GM12891 (cell line): ENCODE results near the gene FRZB.
"Not testable (repeated sequence)": the region's sequence is repeated elsewhere in the genome, so short reads cannot be mapped to it uniquely, and the experiment has no call there.

ENCODE experiments used
- DNase-seq: peaks from one replicate; pipeline ENCODE4 v3.0.0; 2011; ENCODE audit warnings: low spot score; ENCODE audit not compliant: insufficient read length
- FAIRE-seq: peaks from 2 replicates; lab custom pipeline; 2011; peaks lifted over from hg19 to GRCh38; lab: Jason Lieb, UNC
- PAX5 ChIP-seq: IDR thresholded peaks from 2 replicates; pipeline ENCODE4 v1.6.1; 2011; ENCODE audit warnings: low read length, moderate library complexity, mild to moderate bottlenecking; ENCODE audit not compliant: insufficient read depth, severe bottlenecking
- POLR2A ChIP-seq: IDR thresholded peaks from 2 replicates; pipeline ENCODE4 v1.6.1; 2011; ENCODE audit warnings: low read depth, low read length, control low read depth
- POLR2AphosphoS5 ChIP-seq: IDR thresholded peaks from 2 replicates; pipeline ENCODE4 v1.6.1; 2011; ENCODE audit warnings: low read depth, low read length, control low read depth
- POU2F2 ChIP-seq: IDR thresholded peaks from 2 replicates; pipeline ENCODE4 v1.6.1; 2011; ENCODE audit warnings: low read depth, mild to moderate bottlenecking, control low read depth, low read length, moderate library complexity
- SPI1 ChIP-seq: IDR thresholded peaks from 2 replicates; pipeline ENCODE4 v1.6.1; 2011; ENCODE audit warnings: low read depth, low read length, control low read depth
- TAF1 ChIP-seq: IDR thresholded peaks from 2 replicates; pipeline ENCODE4 v1.6.1; 2011; ENCODE audit warnings: low read depth, low read length, control low read depth

Gene FRZB

DNA sequence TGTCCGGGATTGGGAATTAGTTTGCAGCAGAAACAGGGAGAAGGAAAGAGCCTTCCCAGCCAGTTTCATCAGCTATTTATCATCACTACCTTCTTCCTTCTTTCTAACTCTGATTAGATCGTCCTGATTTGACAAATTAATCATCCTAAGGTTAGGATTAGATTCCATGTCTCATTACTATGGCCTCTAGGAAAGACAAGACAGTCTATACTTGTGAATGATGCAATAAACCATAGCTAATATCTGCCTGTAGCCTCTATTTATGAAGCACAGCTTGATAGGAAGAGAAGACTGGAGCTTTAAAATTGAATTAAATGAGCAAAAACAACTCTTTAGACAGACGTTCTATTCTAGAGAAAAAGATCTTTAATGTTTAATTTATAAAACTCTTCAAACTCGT is 25.2 kb upstream of the FRZB start:
- TF ChIP-seq PAX5: no peak
- no peak for TF ChIP-seq TAF1
- TF ChIP-seq POLR2AphosphoS5: no peak
- no peak for TF ChIP-seq SPI1
- no peak for TF ChIP-seq POLR2A
- TF ChIP-seq POU2F2: no peak
- DNase-seq (no peak), FAIRE-seq (no peak)

DNA sequence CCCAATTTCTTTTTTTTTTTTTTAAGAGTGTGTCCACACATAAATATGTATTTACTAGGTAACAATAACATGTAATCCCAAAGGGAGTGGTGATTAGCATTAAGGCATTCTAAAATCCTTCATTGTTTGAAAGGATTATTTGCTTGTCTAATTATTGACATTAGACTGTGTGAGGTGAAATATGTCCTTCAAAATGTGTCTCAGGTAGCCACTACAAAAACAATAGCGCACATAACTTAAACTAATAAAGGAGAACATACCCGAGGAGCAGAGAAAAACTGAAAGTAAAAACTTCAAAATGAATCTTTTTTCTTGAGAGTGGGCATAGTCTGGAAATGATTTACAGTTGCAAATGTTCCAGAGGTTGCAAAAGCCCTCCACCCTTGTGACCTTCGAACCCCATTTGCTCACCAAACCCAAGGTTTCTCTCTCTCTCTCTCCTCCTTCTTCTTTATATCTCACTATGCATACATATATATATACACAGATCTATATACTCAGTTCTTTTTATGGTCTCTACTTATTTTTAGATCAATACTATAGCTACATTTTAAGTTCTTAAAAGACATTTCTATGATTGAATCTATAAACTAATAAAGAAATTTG is 24.4 kb upstream of the FRZB start:
- TF ChIP-seq POLR2A (no peak), PAX5 (no peak), POU2F2 (no peak)
- DNase-seq (no peak), FAIRE-seq (no peak)

DNA sequence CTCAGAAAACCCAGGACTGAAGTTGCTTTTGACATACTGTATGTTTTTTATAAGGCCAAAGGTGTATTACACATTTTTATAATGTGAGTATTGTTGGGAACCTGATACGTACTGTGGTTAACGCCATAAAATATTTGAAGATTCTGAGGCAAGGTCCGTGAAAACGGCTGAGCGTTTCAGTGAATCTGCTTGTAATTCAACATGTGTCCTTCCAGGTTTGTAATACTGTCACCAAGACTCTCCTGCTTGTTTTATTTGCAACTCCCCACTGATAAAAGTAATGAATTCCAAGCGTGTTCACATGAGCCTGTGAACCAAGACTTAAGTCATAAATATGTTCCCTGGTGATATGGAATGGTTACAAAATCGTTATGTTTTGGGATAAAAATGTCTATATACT is 23.9 kb upstream of the FRZB start:
- no peak for TF ChIP-seq POU2F2
- TF ChIP-seq POLR2A: no peak
- no peak for TF ChIP-seq TAF1
- TF ChIP-seq PAX5: no peak
- TF ChIP-seq POLR2AphosphoS5: no peak
- no peak for TF ChIP-seq SPI1
- DNase-seq (no peak), FAIRE-seq (no peak)

DNA sequence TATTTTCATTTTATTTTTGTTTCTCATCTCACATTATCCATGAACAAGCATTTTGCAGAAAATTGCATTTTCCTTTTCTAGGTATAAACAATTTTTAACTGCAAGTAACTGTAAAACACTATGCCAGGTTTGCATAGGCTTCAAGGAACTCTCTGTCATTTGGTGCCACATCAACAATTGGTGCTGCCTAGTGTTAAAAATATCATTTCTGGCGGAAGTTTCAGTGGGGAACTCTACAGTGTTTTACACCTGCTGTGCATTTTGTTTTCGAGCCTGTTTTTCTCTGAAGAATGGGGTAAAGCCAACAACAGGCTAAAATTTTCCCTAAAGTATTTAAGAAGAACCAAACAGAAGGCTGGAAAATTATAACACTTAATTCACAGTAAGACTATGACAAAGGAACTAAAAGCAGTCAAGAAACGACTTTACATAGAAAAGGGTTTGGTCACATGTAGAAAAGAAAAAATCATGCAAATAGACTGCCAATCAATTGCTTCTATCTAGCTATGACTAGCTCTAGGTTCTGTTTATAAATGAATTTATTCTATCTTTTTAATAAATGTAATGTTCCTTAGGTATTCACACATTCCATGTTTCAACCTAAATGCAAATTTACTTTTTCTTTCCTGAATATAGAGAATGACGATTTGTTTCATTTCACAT is 21.4 kb upstream of the FRZB start:
- no peak for TF ChIP-seq TAF1
- no peak for TF ChIP-seq PAX5
- no peak for TF ChIP-seq POU2F2
- no peak for TF ChIP-seq SPI1
- no peak for TF ChIP-seq POLR2AphosphoS5
- TF ChIP-seq POLR2A: no peak

DNA sequence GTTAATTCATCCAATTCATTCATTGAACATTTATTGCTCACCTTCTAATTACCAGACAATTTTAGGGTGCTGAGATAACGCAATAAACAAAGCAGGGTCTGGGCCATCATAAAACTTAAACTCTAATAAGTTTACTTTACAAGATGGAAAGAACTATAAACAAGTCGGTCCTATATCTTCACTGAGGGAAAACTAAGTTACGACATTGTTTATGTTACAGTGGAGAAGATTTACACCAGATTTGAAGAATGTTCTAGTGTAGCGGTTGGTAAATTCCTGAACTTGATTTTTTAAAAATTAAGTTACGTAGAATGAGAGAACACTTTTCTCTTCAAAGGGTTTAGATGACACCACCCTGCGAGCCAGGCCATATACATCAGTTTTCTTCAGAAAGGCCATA is 20.7 kb upstream of the FRZB start:
- FAIRE-seq: no peak
- TF ChIP-seq PAX5: no peak
- no peak for TF ChIP-seq POLR2AphosphoS5
- TF ChIP-seq POU2F2: no peak
- TF ChIP-seq TAF1: no peak
- TF ChIP-seq SPI1: no peak
- TF ChIP-seq POLR2A: no peak
- no peak for DNase-seq

More for the DNA sequence above, 21.4 kb upstream of the FRZB start:
- DNase-seq (no peak), FAIRE-seq (no peak)

DNA sequence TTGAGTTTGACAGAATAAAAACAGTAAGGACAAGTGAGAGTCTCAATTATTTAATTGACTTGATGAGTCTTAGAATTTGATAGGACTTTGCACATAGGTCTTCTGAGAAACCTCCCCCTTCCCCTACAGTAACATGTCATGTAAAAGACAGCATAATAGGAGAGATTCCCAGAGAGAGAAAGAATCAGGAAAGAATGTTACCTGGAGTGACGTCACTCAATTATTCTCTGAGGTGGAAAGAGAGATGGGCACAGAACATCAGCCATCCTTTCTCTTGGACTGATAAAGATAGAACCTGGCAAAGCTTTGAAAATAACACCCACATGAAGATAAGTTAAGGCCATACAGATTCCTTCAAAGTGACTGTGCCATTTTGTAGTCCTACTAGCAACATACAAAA is 19.3 kb upstream of the FRZB start:
- TF ChIP-seq TAF1 (no peak), POLR2A (no peak), POU2F2 (no peak), POLR2AphosphoS5 (no peak), PAX5 (no peak), SPI1 (no peak)
- no peak for FAIRE-seq
- no peak for DNase-seq

DNA sequence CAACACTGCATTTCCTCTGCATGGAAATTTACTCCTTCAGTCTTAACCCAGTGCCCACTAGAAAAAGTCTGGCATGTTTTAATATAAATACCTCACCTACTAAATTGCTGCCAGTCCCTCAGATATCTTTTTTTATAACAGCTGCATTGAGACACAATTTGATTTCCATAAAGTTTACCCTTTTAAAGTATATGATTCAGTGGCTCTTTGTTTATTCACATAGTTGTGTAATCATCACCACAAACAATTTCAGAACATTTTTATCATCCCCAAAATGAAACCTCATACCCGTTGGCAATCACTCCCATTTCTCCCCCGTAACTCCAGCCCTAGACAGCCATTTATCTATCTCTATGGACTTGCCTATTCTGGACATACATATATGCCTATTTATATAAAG is 17.0 kb upstream of the FRZB start:
- FAIRE-seq (no peak), DNase-seq (no peak)
- TF ChIP-seq TAF1 (no peak), SPI1 (no peak), POLR2A (no peak), POU2F2 (no peak), PAX5 (no peak), POLR2AphosphoS5 (no peak)

DNA sequence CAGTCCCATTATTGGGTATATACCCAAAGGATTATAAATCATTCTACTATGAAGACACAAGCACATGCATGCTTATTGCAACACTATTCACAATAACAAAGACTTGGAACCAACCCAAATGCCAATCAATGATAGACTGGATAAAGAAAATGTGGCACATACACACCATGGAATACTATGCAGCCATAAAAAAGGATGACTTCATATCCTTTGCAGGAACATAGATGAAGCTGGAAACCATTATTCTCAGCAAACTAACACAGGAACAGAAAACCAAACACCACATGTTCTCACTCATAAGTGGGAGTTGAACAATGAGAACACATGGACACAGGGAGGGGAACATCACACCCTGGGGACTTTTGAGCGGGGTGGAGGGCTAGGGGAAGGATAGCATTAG is 13.7 kb upstream of the FRZB start:
- DNase-seq, FAIRE-seq: not testable (repeated sequence)

DNA sequence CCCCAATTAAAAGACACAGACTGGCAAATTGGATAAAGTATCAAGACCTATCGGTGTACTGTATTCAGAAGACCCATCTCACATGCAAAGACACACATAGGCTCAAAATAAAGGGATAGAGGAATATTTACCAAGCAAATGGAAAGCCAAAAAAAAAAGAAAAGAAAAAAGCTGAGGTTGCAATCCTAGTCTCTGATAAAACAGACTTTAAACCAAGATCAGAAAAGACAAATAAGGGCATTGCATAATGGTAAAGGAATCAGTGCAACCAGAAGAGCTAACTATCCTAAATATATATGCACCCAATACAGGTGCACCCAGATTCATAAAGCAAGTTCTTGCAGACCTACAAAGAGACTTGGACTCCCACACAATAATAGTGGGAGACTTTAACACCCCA is 10.2 kb upstream of the FRZB start:
- DNase-seq, FAIRE-seq: not testable (repeated sequence)

DNA sequence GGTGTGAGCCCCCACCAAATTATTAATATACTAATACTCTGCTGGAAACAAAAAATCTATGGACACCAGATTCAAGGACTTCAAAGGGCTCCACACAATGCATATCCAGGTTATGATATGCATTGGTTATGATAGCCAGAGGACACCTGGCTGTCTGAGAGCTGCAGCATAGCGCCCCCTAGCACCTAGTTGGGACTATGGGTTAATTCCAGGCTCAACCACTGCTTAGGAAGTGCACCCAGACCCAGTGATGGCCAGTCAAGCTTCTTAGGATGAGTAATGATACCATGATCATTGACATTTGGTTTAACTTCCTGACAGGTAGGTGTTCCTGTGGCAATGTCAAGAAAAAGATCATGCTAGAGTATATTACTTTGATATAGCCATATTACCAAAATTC is 3.8 kb upstream of the FRZB start:
- no peak for FAIRE-seq
- DNase-seq: peak; percentile 5
- TF ChIP-seq SPI1 (no peak), PAX5 (no peak), POU2F2 (no peak), TAF1 (no peak), POLR2AphosphoS5 (no peak), POLR2A (no peak)
